Transverse colon (tissue), 4 donors: ENCODE results near the gene GRB2. TPM values are rescaled to one million over a fixed set of nuclear protein-coding genes. Genes with fewer than 3 reads are reported as not detected.
A peak's percentile ranks its signal among the peaks of the same experiment; 100 is the strongest.
"Not testable (repeated sequence)": the region's sequence is repeated elsewhere in the genome, so short reads cannot be mapped to it uniquely, and the experiment has no call there.

Experiments
- DNase-seq: peaks from one replicate; pipeline ENCODE4 v3.0.0-alpha.2; 2019
- H3K27ac ChIP-seq, 4 donors: fragments of 200-600 bp; sonication (generic); 2 replicates each; pipeline ENCODE4 v1.5.1; 2016 to 2018; ENCODE audit warnings: inconsistent platforms in 4 of 4
- H3K27me3 ChIP-seq: fragments of 200-600 bp; sonication (generic); 2 replicates; pipeline ENCODE4 v1.5.1; 2017; ENCODE audit warnings: inconsistent platforms
- H3K36me3 ChIP-seq, 4 donors: fragments of 200-600 bp; sonication (generic); 2 replicates each; pipeline ENCODE4 v1.5.1; 2017 to 2019; ENCODE audit warnings: inconsistent platforms in 4 of 4
- H3K4me1 ChIP-seq, 4 donors: fragments of 200-600 bp; sonication (generic); 2 replicates each; pipeline ENCODE4 v1.5.1; 2017 to 2020; ENCODE audit warnings: inconsistent platforms in 4 of 4
- H3K4me3 ChIP-seq, 4 donors: fragments of 200-600 bp; sonication (generic); 1 replicate in 1 of 4; 2 replicates in 3 of 4; pipeline versions ENCODE4 v1.5.1 to v1.6.1; 2017 to 2019; ENCODE audit warnings: inconsistent platforms in 4 of 4
- H3K9me3 ChIP-seq, 2 donors: fragments of 200-600 bp; sonication (generic); 2 replicates each; pipeline ENCODE4 v1.5.1; 2017 to 2019; ENCODE audit warnings: inconsistent platforms in 2 of 2
- EP300 ChIP-seq: sonication (generic); formaldehyde crosslinking; IDR thresholded peaks from one replicate; pipeline ENCODE4 v1.6.1; 2017; ENCODE audit warnings: antibody characterized with exemption, low read depth
- POLR2A ChIP-seq: fragments of 450-650 bp; IDR thresholded peaks from one replicate; pipeline ENCODE4 v1.6.1; 2016; ENCODE audit warnings: antibody characterized with exemption, mild to moderate bottlenecking, moderate library complexity
- POLR2AphosphoS5 ChIP-seq, 3 donors: sonication (generic); formaldehyde crosslinking; IDR thresholded peaks; one replicate each; pipeline ENCODE4 v1.6.1; 2016; ENCODE audit warnings: antibody characterized with exemption in 3 of 3
- WGBS, 2 donors: methylation state at CpG; one replicate each; pipeline ENCODE4 v1.1.5; 2018; ENCODE audit warnings: low coverage in 1 of 2; 5-methylcytosine and 5-hydroxymethylcytosine counted together
- in situ Hi-C, 4 donors: fragments of 200-750 bp; cut with MboI; loops; one replicate each; pipeline versions ENCODE4 v1.15.0 to v1.15.1; 2017; ENCODE audit warnings: low sequenced_read_pairs in 3 of 4, low pct_ligation_motif_present in 1 of 4, low pct_unique_long_range_greater_than_20kb in 1 of 4
- intact Hi-C: fragments of 100-400 bp; cut with DNase I; formaldehyde crosslinking; loops from one replicate; pipeline ENCODE4 v1.15.1; 2023; ENCODE audit warnings: low total_unique reads
- total RNA-seq, 4 donors: library from RNA; depleted of rRNA; stranded (reverse); fragments of >200 nt; gene quantifications; one replicate each; pipeline ENCODE4 v1.1.0, GENCODE V29; 2016
- TF ChIP-seq, protein P1 (sequence below), 5 experiments: fragments of 200-600 bp in 3 of 5; fragments of 450-650 bp in 2 of 5; sonication (generic) in 3 of 5; IDR thresholded peaks; 1 replicate in 2 of 5; 2 replicates in 3 of 5; pipeline ENCODE4 v1.5.1; 2016 to 2017; ENCODE audit warnings: antibody characterized with exemption in 5 of 5, inconsistent platforms in 3 of 5, mild to moderate bottlenecking in 2 of 5, moderate library complexity in 1 of 5

Gene GRB2
- total RNA-seq, 4 donors from 2014 or later = 105 to 183 (median 136) TPM

DNA sequence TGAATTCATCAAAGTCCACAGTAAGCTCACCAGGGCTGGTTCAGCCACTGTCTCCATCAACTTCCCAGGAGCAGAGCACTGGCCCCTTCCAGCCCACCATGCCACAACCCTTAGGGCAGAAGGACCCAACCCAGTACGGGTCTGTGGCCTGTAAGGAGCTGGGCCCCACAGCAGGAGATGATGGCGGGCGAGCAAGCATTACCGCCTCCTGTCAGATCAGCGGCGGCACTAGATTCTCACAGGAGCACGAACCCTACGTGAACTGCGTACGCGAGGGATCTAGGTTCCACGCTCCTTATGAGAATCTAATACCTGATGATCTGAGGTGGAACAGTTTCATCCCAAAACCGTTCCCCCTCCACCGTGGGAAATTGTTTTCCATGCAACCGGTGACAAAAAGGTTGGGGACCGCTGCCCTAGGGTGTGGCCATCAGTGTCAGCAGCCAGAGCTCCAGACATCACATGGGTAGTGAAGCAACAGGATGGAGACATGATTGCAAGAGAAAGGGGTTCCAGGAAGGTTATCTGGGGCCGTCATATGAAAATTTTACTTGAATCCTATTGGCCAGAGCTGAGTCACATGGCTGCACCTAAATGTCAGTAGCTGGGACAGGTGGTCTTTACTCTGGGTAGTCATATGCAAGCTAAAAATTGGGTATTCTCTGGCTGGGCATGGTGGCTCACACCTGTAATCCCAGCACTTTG, 103.8 kb downstream of the GRB2 start:
- no peaks in the 10 kb centered on the region for H3K27me3 ChIP-seq
- intact Hi-C loops = no loop called here
- H3K36me3 ChIP-seq = no peaks in the 10 kb centered on the region
- 90 to 94% methylated on average over 3 to 17 of the region's 17 CpGs for WGBS, 2 donors
- no peaks in the 10 kb centered on the region for H3K4me1 ChIP-seq
- no peak overlapping the region for H3K27ac ChIP-seq
- no peak for DNase-seq
- H3K9me3 ChIP-seq = no peaks in the 10 kb centered on the region
- in situ Hi-C loops = loop anchor here in 2 of 4 donors (25.0 kb wide), 1 partner anchor 111 kb away; the partner anchor contains the start of gene GRB2 (in 2 of the 2)
- H3K4me3 ChIP-seq = no peak overlapping the region
- TF ChIP-seq, protein P1, sequence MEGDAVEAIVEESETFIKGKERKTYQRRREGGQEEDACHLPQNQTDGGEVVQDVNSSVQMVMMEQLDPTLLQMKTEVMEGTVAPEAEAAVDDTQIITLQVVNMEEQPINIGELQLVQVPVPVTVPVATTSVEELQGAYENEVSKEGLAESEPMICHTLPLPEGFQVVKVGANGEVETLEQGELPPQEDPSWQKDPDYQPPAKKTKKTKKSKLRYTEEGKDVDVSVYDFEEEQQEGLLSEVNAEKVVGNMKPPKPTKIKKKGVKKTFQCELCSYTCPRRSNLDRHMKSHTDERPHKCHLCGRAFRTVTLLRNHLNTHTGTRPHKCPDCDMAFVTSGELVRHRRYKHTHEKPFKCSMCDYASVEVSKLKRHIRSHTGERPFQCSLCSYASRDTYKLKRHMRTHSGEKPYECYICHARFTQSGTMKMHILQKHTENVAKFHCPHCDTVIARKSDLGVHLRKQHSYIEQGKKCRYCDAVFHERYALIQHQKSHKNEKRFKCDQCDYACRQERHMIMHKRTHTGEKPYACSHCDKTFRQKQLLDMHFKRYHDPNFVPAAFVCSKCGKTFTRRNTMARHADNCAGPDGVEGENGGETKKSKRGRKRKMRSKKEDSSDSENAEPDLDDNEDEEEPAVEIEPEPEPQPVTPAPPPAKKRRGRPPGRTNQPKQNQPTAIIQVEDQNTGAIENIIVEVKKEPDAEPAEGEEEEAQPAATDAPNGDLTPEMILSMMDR (IDR thresholded peaks at IDR 0.05) = no peak
- TF ChIP-seq POLR2AphosphoS5 (IDR thresholded peaks at IDR 0.05) = no peak
- no peak for TF ChIP-seq EP300
- TF ChIP-seq POLR2A = no peak

DNA sequence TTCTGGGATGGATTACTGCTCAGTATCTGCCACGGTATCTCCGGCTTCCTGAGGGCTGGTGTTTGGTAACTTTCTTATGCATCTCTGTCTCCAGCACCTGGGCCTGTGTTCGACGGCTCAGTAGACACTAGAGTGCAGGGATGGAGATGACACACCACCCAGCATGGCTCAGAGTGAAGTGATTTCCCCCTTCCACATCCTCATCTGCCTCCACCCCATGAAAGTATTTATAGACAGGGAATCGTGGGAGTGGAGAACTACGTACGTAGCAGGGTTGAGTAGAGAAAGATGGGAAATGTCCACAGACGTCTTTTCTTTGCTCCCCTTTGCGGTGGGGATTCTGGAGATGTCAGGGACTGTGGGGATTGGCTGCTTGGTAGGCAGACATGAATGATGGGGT, 104.4 kb downstream of the GRB2 start:
- H3K4me1 ChIP-seq = no peaks in the 10 kb centered on the region
- 84% methylated on average over 4 to 9 of the region's 9 CpGs for WGBS, 2 donors

DNA sequence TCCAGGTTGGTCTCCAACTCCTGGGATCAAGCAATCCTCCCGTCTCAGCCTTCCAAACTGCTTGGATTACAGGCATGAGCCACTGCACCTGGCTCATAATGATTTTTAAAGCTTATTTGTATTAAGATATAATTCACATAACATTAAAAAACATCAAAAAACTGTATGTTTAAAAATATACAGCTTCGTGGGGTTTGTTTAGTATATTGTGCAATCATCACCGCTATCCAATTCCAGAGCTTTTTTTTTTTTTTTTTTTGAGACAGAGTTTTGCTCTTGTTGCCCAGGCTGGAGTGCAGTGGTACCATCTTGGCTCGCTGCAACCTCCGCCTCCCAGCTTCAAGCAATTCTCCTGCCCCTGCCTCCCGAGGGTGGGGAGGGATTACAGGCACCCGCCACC, 105.2 kb downstream of the GRB2 start:
- DNase-seq = no peak
- no peaks in the 10 kb centered on the region for H3K9me3 ChIP-seq
- H3K36me3 ChIP-seq = no peaks in the 10 kb centered on the region
- in situ Hi-C loops = loop anchor here in 2 of 4 donors (25.0 kb wide), 1 partner anchor 112 kb away; the partner anchor contains the start of gene GRB2 (in 2 of the 2)
- TF ChIP-seq POLR2A = no peak
- no peak for TF ChIP-seq EP300
- WGBS, 2 donors = 82 to 85% methylated on average over 7 of the region's 7 CpGs
- intact Hi-C loops = no loop called here
- H3K27me3 ChIP-seq = no peaks in the 10 kb centered on the region
- peaks cover 0 to 4% (median 0%) of the 10 kb centered on the region in 4 donors for H3K4me1 ChIP-seq
- H3K27ac ChIP-seq = no peak overlapping the region
- H3K4me3 ChIP-seq = no peak overlapping the region

More for the DNA sequence above, 104.4 kb downstream of the GRB2 start:
- no peaks in the 10 kb centered on the region for H3K36me3 ChIP-seq
- no peak for DNase-seq
- H3K27ac ChIP-seq = no peak overlapping the region
- no peak overlapping the region for H3K4me3 ChIP-seq
- no peaks in the 10 kb centered on the region for H3K27me3 ChIP-seq
- intact Hi-C loops = no loop called here
- no peaks in the 10 kb centered on the region for H3K9me3 ChIP-seq
- in situ Hi-C loops = loop anchor here in 2 of 4 donors (25.0 kb wide), 1 partner anchor 111 kb away; the partner anchor contains the start of gene GRB2 (in 2 of the 2)
- TF ChIP-seq POLR2A (no peak), EP300 (no peak), POLR2AphosphoS5 (IDR thresholded peaks at IDR 0.05) (no peak)
- TF ChIP-seq, protein P1 (IDR thresholded peaks at IDR 0.05) = no peak

- Histone ChIP-seq H3K4me3 (no peak overlapping the region), H3K4me1 (peaks cover 0 to 6% (median 0%) of the 10 kb centered on the region in 4 donors), H3K27ac (peak overlapping the region; percentile 58 to 79 (median 66)), H3K36me3 (no peaks in the 10 kb centered on the region), H3K9me3 (no peaks in the 10 kb centered on the region), H3K27me3 (no peaks in the 10 kb centered on the region)
- WGBS, 2 donors = 59 to 60% methylated on average over 4 to 8 of the region's 8 CpGs
- peak; percentile 38 for DNase-seq
- intact Hi-C loops (no loop called here), in situ Hi-C loops (no loop called here)
- TF ChIP-seq POLR2AphosphoS5 (IDR thresholded peaks at IDR 0.05) (peak in 2 of 3 donors; percentile 57 to 65), POLR2A (no peak), EP300 (no peak)
- TF ChIP-seq, protein P1 (IDR thresholded peaks at IDR 0.05) = no peak
These were observed 110.0 kb downstream of the GRB2 start for GRCh38 chr17:75295201-75296158.

GRCh38 chr17:75292810-75293448, 112.5 kb downstream of the GRB2 start:
- H3K4me3 ChIP-seq, DNase-seq, H3K9me3 ChIP-seq, H3K36me3 ChIP-seq, H3K27ac ChIP-seq, in situ Hi-C loops, H3K27me3 ChIP-seq: not testable (repeated sequence)
- intact Hi-C loops = loop anchor here (5.0 kb wide), 1 partner anchor 399 kb away; no protein-coding TSS in a partner anchor
- WGBS, 2 donors = 57 to 82% methylated on average over 9 to 16 of the region's 16 CpGs
- H3K4me1 ChIP-seq = peaks cover 4 to 19% (median 9%) of the 10 kb centered on the region in 4 donors
